ENCODE measurements around the gene ADNP2. TPM values are rescaled to one million over a fixed set of nuclear protein-coding genes. Genes with fewer than 3 reads are reported as not detected.

The ADNP2 gene
- total and polyA plus RNA-seq, 2 donors (not counting 1 experiment from before 2014, with no cell fraction given): 4.7 to 14.7 TPM

DNA sequence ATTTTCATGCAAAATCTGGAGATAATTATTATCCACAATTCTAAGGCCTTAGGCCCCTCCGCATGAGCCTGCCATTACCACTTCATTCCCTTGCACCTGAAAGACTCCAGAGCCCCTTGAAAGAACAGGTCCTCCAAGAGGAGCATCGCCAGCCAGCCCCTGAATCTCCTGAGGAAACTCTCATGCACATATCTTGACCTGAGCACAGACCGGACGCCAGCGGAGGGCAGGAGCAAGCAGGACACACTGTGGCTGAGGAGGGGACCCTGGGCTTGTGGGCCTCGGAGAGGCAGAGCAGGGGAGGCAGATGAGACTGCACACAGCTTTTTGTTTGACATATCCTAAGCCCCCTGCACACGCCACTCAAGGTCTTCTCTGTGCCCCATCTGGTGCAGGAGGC lies 13.6 kb upstream of the ADNP2 start:
- Mint-ChIP-seq H3K4me3 (no peak overlapping the region), H3K27ac (no peak overlapping the region), H3K4me1 (no peaks in the 10 kb centered on the region), H3K9me3 (ENCODE audit: insufficient read depth) (no peaks in the 10 kb centered on the region), H3K27me3 (peaks cover 15% of the 10 kb centered on the region)
- intact Hi-C loops (cut with micrococcal nuclease): no loop called here
- WGBS (ENCODE audit: insufficient coverage): 85% methylated on average over 6 of the region's 7 CpGs
- Histone ChIP-seq H3K4me2 (replicated peaks; ENCODE audit: low read depth, low read length, poor library complexity, severe bottlenecking) (no peak overlapping the region), H3K36me3 (replicated peaks in 1 of 2; ENCODE audit: control extremely low read depth in 1 of 2, control insufficient read depth in 1 of 2, extremely low read depth in 1 of 2, insufficient read depth in 2 of 2, low read length in 1 of 2) (no peaks in the 10 kb centered on the region), H2AFZ (ENCODE audit: insufficient read depth, low read depth, low read length, poor library complexity, severe bottlenecking) (no peak overlapping the region), H3K9ac (ENCODE audit: low read length) (no peak overlapping the region), H3K4me3 (ENCODE audit: control extremely low read depth in 1 of 5, extremely low read depth in 1 of 5, insufficient read depth in 1 of 5, low read depth in 2 of 5, low read length in 4 of 5) (no peak overlapping the region), H3K27me3 (replicated peaks in 1 of 4; ENCODE audit: control extremely low read depth in 1 of 4, control insufficient read depth in 3 of 4, insufficient read depth in 4 of 4, low read length in 3 of 4) (peaks cover 0 to 5% (median 1%) of the 10 kb centered on the region in 4 experiments), H3K79me2 (ENCODE audit: control insufficient read depth, insufficient read depth, low read length) (no peaks in the 10 kb centered on the region), H3K27ac (ENCODE audit: low read length in 2 of 2) (no peak overlapping the region), H3K9me3 (ENCODE audit: control extremely low read depth in 1 of 3, control insufficient read depth in 2 of 3, insufficient read depth in 1 of 3, low read length in 2 of 3) (peaks cover 0 to 11% (median 0%) of the 10 kb centered on the region in 3 donors), H4K20me1 (ENCODE audit: control insufficient read depth, insufficient read depth, low read length, poor library complexity, severe bottlenecking) (no peaks in the 10 kb centered on the region), H3K4me1 (ENCODE audit: control insufficient read depth in 2 of 2, insufficient read depth in 2 of 2, low read length in 2 of 2) (no peaks in the 10 kb centered on the region)
- CTCF ChIA-PET: no interaction called here
- POLR2A ChIA-PET: no interaction called here
- DNase-seq (no peak), ATAC-seq (ENCODE audit: low read depth) (no peak)
- TF ChIP-seq, protein P1, sequence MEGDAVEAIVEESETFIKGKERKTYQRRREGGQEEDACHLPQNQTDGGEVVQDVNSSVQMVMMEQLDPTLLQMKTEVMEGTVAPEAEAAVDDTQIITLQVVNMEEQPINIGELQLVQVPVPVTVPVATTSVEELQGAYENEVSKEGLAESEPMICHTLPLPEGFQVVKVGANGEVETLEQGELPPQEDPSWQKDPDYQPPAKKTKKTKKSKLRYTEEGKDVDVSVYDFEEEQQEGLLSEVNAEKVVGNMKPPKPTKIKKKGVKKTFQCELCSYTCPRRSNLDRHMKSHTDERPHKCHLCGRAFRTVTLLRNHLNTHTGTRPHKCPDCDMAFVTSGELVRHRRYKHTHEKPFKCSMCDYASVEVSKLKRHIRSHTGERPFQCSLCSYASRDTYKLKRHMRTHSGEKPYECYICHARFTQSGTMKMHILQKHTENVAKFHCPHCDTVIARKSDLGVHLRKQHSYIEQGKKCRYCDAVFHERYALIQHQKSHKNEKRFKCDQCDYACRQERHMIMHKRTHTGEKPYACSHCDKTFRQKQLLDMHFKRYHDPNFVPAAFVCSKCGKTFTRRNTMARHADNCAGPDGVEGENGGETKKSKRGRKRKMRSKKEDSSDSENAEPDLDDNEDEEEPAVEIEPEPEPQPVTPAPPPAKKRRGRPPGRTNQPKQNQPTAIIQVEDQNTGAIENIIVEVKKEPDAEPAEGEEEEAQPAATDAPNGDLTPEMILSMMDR (IDR thresholded peaks at IDR 0.05): no peak
- TF ChIP-seq EZH2 (IDR thresholded peaks at IDR 0.05; ENCODE audit: borderline replicate concordance, insufficient read depth, low read depth, low read length, poor library complexity, severe bottlenecking): no peak

DNA sequence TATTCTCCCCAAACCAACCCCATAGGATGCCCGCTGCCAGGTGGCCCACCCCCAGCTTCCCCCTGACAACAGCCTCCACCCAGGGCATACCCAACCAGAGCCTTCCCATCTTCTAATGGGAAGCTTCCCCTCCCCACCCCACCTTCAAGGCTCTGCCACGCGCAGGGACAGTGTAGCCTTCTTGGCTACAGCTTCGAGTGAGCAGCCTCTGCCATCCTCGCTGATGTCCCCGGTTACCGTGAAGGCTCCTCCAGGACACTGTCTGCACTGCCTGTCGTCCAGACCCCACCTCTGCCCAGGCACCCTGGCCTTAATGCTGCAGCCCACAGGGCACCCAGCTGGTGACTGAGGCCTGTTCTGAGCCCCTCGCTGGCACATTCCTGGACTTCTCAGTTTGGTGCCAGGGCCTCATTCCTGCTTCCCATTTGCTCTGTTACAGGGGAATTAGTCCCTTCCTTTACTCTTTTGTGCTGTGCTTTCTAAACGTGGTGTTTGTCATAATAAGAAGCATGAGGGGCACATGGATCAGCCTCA lies 13.0 kb upstream of the ADNP2 start:
- Histone ChIP-seq H3K79me2 (ENCODE audit: control insufficient read depth, insufficient read depth, low read length) (no peaks in the 10 kb centered on the region), H3K27ac (ENCODE audit: low read length in 2 of 2) (no peak overlapping the region), H3K36me3 (replicated peaks in 1 of 2; ENCODE audit: control extremely low read depth in 1 of 2, control insufficient read depth in 1 of 2, extremely low read depth in 1 of 2, insufficient read depth in 2 of 2, low read length in 1 of 2) (no peaks in the 10 kb centered on the region), H3K9ac (ENCODE audit: low read length) (no peak overlapping the region), H3K4me2 (replicated peaks; ENCODE audit: low read depth, low read length, poor library complexity, severe bottlenecking) (no peak overlapping the region), H3K27me3 (replicated peaks in 1 of 4; ENCODE audit: control extremely low read depth in 1 of 4, control insufficient read depth in 3 of 4, insufficient read depth in 4 of 4, low read length in 3 of 4) (peaks cover 0 to 3% (median 1%) of the 10 kb centered on the region in 4 experiments), H3K9me3 (ENCODE audit: control extremely low read depth in 1 of 3, control insufficient read depth in 2 of 3, insufficient read depth in 1 of 3, low read length in 2 of 3) (peaks cover 0 to 8% (median 0%) of the 10 kb centered on the region in 3 donors), H4K20me1 (ENCODE audit: control insufficient read depth, insufficient read depth, low read length, poor library complexity, severe bottlenecking) (no peaks in the 10 kb centered on the region), H2AFZ (ENCODE audit: insufficient read depth, low read depth, low read length, poor library complexity, severe bottlenecking) (no peak overlapping the region), H3K4me1 (ENCODE audit: control insufficient read depth in 2 of 2, insufficient read depth in 2 of 2, low read length in 2 of 2) (no peaks in the 10 kb centered on the region), H3K4me3 (ENCODE audit: control extremely low read depth in 1 of 5, extremely low read depth in 1 of 5, insufficient read depth in 1 of 5, low read depth in 2 of 5, low read length in 4 of 5) (no peak overlapping the region)
- Mint-ChIP-seq H3K4me3 (no peak overlapping the region), H3K4me1 (no peaks in the 10 kb centered on the region), H3K27me3 (peaks cover 11% of the 10 kb centered on the region), H3K27ac (no peak overlapping the region), H3K9me3 (ENCODE audit: insufficient read depth) (peaks cover 2% of the 10 kb centered on the region)
- DNase-seq: no peak
- ChIA-PET CTCF (no interaction called here), POLR2A (no interaction called here)
- TF ChIP-seq EZH2 (IDR thresholded peaks at IDR 0.05; ENCODE audit: borderline replicate concordance, insufficient read depth, low read depth, low read length, poor library complexity, severe bottlenecking): no peak
- TF ChIP-seq, protein P1 (IDR thresholded peaks at IDR 0.05): no peak
- intact Hi-C loops (cut with micrococcal nuclease): no loop called here
- WGBS (ENCODE audit: insufficient coverage): 90% methylated on average over 10 of the region's 10 CpGs
- no peak for ATAC-seq (ENCODE audit: low read depth)

All from B cell (primary cell).